OCI-LY3 (cell line): Measurements from ENCODE around the gene GMPS.
"Not testable (repeated sequence)": the region's sequence is repeated elsewhere in the genome, so short reads cannot be mapped to it uniquely, and the experiment has no call there.

Source experiments
- H2AFZ ChIP-seq: fragments of 200-600, 300-600 bp; shearing (Covaris generic); 2 replicates; pipeline ENCODE4 v1.6.0; 2014; ENCODE audit warnings: antibody characterized with exemption, low read depth, low read length
- H3K27ac ChIP-seq: fragments of 200-600, 300-600 bp; sonication (generic); 2 replicates; pipeline ENCODE4 v1.5.1; 2014; ENCODE audit warnings: mild to moderate bottlenecking, low read length, moderate library complexity, mixed read lengths
- H3K27me3 ChIP-seq: fragments of 200-600, 300-600 bp; sonication (generic); 2 replicates; pipeline ENCODE4 v1.6.1; 2014; ENCODE audit warnings: low read depth, low read length, mixed read lengths
- H3K36me3 ChIP-seq: fragments of 200-600, 300-600 bp; sonication (generic); replicated peaks from 2 replicates; pipeline ENCODE3; 2014; ENCODE audit warnings: low read depth, low read length, mixed read lengths
- H3K4me1 ChIP-seq: fragments of 300-600, 200-600 bp; sonication (generic); 2 replicates; pipeline ENCODE4 v1.6.1; 2014; ENCODE audit warnings: low read length, mixed read lengths
- H3K4me2 ChIP-seq: fragments of 200-600, 300-600 bp; sonication (generic); 2 replicates; pipeline ENCODE4 v1.6.1; 2014; ENCODE audit warnings: low read length, mixed read lengths
- H3K4me3 ChIP-seq: fragments of 300-600, 200-600 bp; sonication (generic); 2 replicates; pipeline ENCODE4 v1.5.1; 2014; ENCODE audit warnings: antibody characterized with exemption, mild to moderate bottlenecking, low read length, moderate library complexity
- H3K79me2 ChIP-seq: fragments of 300-600, 200-600 bp; shearing (Covaris generic); 2 replicates; pipeline ENCODE4 v1.6.1; 2014; ENCODE audit warnings: mild to moderate bottlenecking, low read length, mixed read lengths
- H3K9ac ChIP-seq: fragments of 300-600, 200-600 bp; shearing (Covaris generic); 2 replicates; pipeline ENCODE4 v1.6.0; 2014; ENCODE audit warnings: mild to moderate bottlenecking, low read length, moderate library complexity
- H3K9me3 ChIP-seq: fragments of 200-600, 300-600 bp; shearing (Covaris generic); 2 replicates; pipeline ENCODE4 v1.6.1; 2014; ENCODE audit warnings: low read length, mixed read lengths; ENCODE audit not compliant: insufficient read depth
- H4K20me1 ChIP-seq: fragments of 200-600, 300-600 bp; sonication (generic); 2 replicates; pipeline ENCODE4 v1.6.1; 2016; ENCODE audit warnings: low read length, mixed read lengths; ENCODE audit not compliant: insufficient read depth
- EZH2phosphoT487 ChIP-seq: fragments of 200-600 bp; shearing (Covaris generic); IDR thresholded peaks from 2 replicates; pipeline ENCODE4 v1.6.1; 2018; ENCODE audit warnings: antibody characterized with exemption, mixed run types, low read depth
- TF ChIP-seq, protein P1 (sequence below): fragments of 200-600, 300-600 bp; sonication (generic); IDR thresholded peaks from 2 replicates; pipeline ENCODE4 v1.5.1; 2014; ENCODE audit warnings: antibody characterized with exemption, low read length, low read depth

Gene GMPS

DNA sequence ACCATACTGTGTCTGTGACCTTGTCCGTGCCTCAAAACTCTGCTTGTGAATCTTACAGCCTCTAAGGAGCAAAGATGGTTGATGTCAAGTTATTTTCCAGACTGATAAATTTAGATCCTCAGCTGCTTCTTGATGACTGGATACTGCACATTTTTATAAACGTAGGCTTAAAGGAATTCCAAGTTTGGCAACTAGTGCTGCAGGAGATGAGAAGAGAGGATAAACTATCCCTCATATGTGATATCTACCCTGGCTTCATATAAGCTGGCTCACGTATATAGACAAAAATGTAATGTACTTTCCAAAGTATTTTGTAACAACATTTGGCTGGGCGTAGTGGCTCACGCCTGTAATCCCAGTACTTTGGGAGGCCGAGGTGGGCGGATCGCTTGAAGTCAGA lies 89.6 kb downstream of the GMPS start:
- Histone ChIP-seq H3K27me3 (no peaks in the 10 kb centered on the region), H3K9me3 (no peaks in the 10 kb centered on the region), H3K36me3 (no peaks in the 10 kb centered on the region), H3K9ac (no peak overlapping the region), H3K4me3 (no peak overlapping the region), H3K79me2 (no peaks in the 10 kb centered on the region), H2AFZ (no peak overlapping the region), H4K20me1 (no peaks in the 10 kb centered on the region), H3K4me2 (no peak overlapping the region), H3K27ac (no peak overlapping the region), H3K4me1 (no peaks in the 10 kb centered on the region)
- no peak for TF ChIP-seq EZH2phosphoT487
- TF ChIP-seq, protein P1, sequence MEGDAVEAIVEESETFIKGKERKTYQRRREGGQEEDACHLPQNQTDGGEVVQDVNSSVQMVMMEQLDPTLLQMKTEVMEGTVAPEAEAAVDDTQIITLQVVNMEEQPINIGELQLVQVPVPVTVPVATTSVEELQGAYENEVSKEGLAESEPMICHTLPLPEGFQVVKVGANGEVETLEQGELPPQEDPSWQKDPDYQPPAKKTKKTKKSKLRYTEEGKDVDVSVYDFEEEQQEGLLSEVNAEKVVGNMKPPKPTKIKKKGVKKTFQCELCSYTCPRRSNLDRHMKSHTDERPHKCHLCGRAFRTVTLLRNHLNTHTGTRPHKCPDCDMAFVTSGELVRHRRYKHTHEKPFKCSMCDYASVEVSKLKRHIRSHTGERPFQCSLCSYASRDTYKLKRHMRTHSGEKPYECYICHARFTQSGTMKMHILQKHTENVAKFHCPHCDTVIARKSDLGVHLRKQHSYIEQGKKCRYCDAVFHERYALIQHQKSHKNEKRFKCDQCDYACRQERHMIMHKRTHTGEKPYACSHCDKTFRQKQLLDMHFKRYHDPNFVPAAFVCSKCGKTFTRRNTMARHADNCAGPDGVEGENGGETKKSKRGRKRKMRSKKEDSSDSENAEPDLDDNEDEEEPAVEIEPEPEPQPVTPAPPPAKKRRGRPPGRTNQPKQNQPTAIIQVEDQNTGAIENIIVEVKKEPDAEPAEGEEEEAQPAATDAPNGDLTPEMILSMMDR, result no peak

DNA sequence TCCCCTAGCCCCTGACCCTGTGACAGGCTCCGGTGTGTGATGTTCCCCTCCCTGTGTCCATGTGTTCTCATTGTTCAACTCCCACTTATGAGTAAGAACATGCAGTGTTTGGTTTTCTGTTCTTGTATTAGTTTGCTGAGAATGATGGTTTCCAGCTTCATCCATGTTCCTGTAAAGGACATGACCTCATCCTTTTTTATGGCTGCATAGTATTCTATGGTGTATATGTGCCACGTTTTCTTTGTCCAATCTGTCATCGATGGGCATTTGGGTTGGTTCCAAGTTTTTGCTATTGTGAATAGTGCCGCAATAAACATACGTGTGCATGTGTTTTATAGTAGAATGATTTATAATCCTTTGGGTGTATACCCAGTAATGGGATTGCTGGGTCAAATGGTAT lies 90.6 kb downstream of the GMPS start:
- not testable (repeated sequence) for H3K27me3 ChIP-seq, H4K20me1 ChIP-seq

DNA sequence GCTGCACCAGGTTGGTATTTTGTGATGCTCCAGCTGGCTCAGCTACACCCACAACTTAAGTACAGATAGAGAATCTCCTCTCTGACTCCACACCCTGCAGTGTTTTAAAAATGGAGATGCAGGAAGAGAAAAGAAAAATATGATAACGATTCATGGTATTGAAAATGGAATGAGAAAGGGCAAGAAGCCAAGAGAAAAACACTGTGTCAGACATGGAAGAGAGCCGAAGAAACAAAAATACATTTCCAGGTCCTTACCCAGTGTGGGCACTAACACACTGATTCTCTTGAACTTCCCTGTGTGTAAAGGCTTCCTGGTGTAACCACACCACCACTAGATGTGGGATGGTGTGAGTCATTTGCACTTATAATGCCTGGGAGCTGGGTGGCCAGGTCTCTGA lies 93.1 kb downstream of the GMPS start:
- H3K4me2 ChIP-seq, result no peak overlapping the region
- H3K36me3 ChIP-seq, result no peaks in the 10 kb centered on the region
- no peaks in the 10 kb centered on the region for H3K79me2 ChIP-seq
- no peaks in the 10 kb centered on the region for H3K27me3 ChIP-seq
- H3K4me3 ChIP-seq, result no peak overlapping the region
- no peaks in the 10 kb centered on the region for H4K20me1 ChIP-seq
- no peak overlapping the region for H3K9ac ChIP-seq
- TF ChIP-seq, protein P1, result no peak
- TF ChIP-seq EZH2phosphoT487, result no peak
- no peaks in the 10 kb centered on the region for H3K4me1 ChIP-seq
- H2AFZ ChIP-seq, result no peak overlapping the region
- H3K27ac ChIP-seq, result no peak overlapping the region
- no peaks in the 10 kb centered on the region for H3K9me3 ChIP-seq

More for the DNA sequence above, 90.6 kb downstream of the GMPS start:
- H3K36me3 ChIP-seq, H3K4me3 ChIP-seq, H2AFZ ChIP-seq, H3K9ac ChIP-seq, H3K4me1 ChIP-seq, H3K9me3 ChIP-seq, H3K79me2 ChIP-seq, H3K4me2 ChIP-seq, H3K27ac ChIP-seq: not testable (repeated sequence)

DNA sequence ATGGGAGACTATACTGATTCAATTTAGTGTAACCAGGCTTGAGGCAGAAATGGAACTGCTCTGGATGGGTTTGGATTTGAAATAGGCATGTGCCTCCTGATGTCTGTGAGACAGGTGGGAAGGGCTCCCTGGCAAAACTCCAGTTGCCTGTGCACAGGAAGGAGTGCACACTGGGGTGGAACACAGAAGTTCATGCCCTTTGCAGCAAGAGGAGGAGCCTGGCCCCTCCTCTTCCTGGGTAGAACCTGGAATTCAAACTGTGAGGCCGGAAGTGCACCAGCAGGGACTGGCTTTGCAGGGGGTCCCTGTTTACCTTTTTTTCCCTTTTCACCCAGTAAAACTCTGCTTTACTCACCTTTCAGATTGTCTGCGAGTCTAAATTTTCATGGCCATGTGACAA lies 99.9 kb downstream of the GMPS start:
- Histone ChIP-seq H3K27ac (no peak overlapping the region), H4K20me1 (no peaks in the 10 kb centered on the region), H3K36me3 (peaks cover 4% of the 10 kb centered on the region)

More for the DNA sequence above, 99.9 kb downstream of the GMPS start:
- Histone ChIP-seq H3K4me1 (peaks cover 8% of the 10 kb centered on the region), H3K79me2 (no peaks in the 10 kb centered on the region), H3K27me3 (no peaks in the 10 kb centered on the region), H3K4me3 (no peak overlapping the region), H3K9me3 (no peaks in the 10 kb centered on the region), H3K9ac (no peak overlapping the region), H2AFZ (no peak overlapping the region), H3K4me2 (no peak overlapping the region)
- TF ChIP-seq EZH2phosphoT487, result no peak
- TF ChIP-seq, protein P1, result no peak
